H1 (cell line): ENCODE results near the gene CRELD1. TPM values are rescaled to one million over a fixed set of nuclear protein-coding genes. Genes with fewer than 3 reads are reported as not detected.

Experiments used
- CTCF ChIA-PET: fragments of 300-600 bp; sonication (Branson Sonifier 250); formaldehyde crosslinking; loops from one replicate; lab custom pipeline; 2021; ENCODE audit not compliant: partially characterized antibody; lab: Charles Lee
- POLR2A ChIA-PET: fragments of 300-600 bp; sonication (Branson Sonifier 250); formaldehyde crosslinking; loops from one replicate; lab custom pipeline; 2021; ENCODE audit warnings: inconsistent platforms; ENCODE audit not compliant: partially characterized antibody; lab: Charles Lee
- DNase-seq, 2 experiments: peaks; one replicate each; pipeline versions ENCODE4 v3.0.0 to v3.0.0-alpha.2; 2010 to 2022; ENCODE audit warnings: low spot score in 2 of 2, low read depth in 1 of 2, mixed read lengths in 1 of 2
- FAIRE-seq: peaks from 2 replicates; lab custom pipeline; 2011; peaks lifted over from hg19 to GRCh38; lab: Jason Lieb, UNC
- H2AFZ ChIP-seq: 2 replicates; pipeline ENCODE4 v1.8.1; 2012; ENCODE audit warnings: low read length, inconsistent platforms
- H2AK5ac ChIP-seq: 2 replicates; pipeline ENCODE4 v1.6.1; 2013; ENCODE audit warnings: low read depth, low read length
- H2BK120ac ChIP-seq: replicated peaks from 2 replicates; pipeline ENCODE3; 2013; ENCODE audit warnings: low read depth, low read length, inconsistent platforms
- H2BK12ac ChIP-seq: 2 replicates; pipeline ENCODE4 v1.6.1; 2013; ENCODE audit warnings: low read depth, low read length
- H2BK15ac ChIP-seq: 2 replicates; pipeline ENCODE4 v1.6.1; 2013; ENCODE audit warnings: low read length
- H2BK20ac ChIP-seq: 2 replicates; pipeline ENCODE4 v1.6.1; 2013; ENCODE audit warnings: low read length
- H2BK5ac ChIP-seq: 2 replicates; pipeline ENCODE4 v1.6.1; 2013; ENCODE audit warnings: low read depth, low read length
- H3K14ac ChIP-seq: 2 replicates; pipeline ENCODE4 v1.6.1; 2013; ENCODE audit warnings: inconsistent platforms; ENCODE audit not compliant: insufficient read length
- H3K18ac ChIP-seq: 2 replicates; pipeline ENCODE4 v1.6.1; 2013; ENCODE audit warnings: low read length; ENCODE audit errors: extremely low read depth
- H3K23ac ChIP-seq: 2 replicates; pipeline ENCODE4 v1.6.1; 2013; ENCODE audit warnings: inconsistent platforms; ENCODE audit not compliant: insufficient read length
- H3K23me2 ChIP-seq: 2 replicates; pipeline ENCODE4 v1.6.1; 2013; ENCODE audit warnings: low read depth, low read length
- H3K27ac ChIP-seq: 2 replicates; pipeline ENCODE4 v1.6.1; 2011; ENCODE audit warnings: low read depth, low read length, inconsistent platforms
- H3K27me3 ChIP-seq, 4 experiments: replicated peaks in 1 of 4; 1 replicate in 1 of 4; 2 replicates in 3 of 4; pipeline versions ENCODE4 v1.6.1 to v1.8.1; 2011 to 2013; ENCODE audit warnings: low read length in 3 of 4, mild to moderate bottlenecking in 3 of 4, inconsistent platforms in 2 of 4, mixed read lengths in 2 of 4, moderate library complexity in 1 of 4; ENCODE audit not compliant: control insufficient read depth in 3 of 4, insufficient read depth in 3 of 4; ENCODE audit errors: extremely low read depth in 1 of 4
- H3K36me3 ChIP-seq, 4 experiments: 2 replicates each; pipeline versions ENCODE4 v1.6.1 to v1.8.1; 2011 to 2013; ENCODE audit warnings: mild to moderate bottlenecking in 4 of 4, low read length in 3 of 4, moderate library complexity in 2 of 4, control low read depth in 1 of 4, inconsistent platforms in 1 of 4; ENCODE audit not compliant: insufficient read depth in 4 of 4, control insufficient read depth in 2 of 4
- H3K4ac ChIP-seq: replicated peaks from 2 replicates; pipeline ENCODE3; 2013; ENCODE audit warnings: low read length, low read depth, mixed read lengths, inconsistent platforms; ENCODE audit not compliant: insufficient read length
- H3K4me1 ChIP-seq, 4 experiments: replicated peaks in 1 of 4; 1 replicate in 1 of 4; 2 replicates in 3 of 4; pipeline versions ENCODE4 v1.6.1 to v1.8.1; 2011 to 2013; ENCODE audit warnings: low read length in 3 of 4, inconsistent platforms in 2 of 4, mixed read lengths in 1 of 4; ENCODE audit not compliant: insufficient read depth in 4 of 4, control insufficient read depth in 3 of 4
- H3K4me2 ChIP-seq, 2 experiments: 2 replicates each; pipeline versions ENCODE4 v1.6.1 to v1.8.1; 2011 to 2013; ENCODE audit warnings: low read depth in 2 of 2, low read length in 2 of 2, control low read depth in 1 of 2, inconsistent platforms in 1 of 2, mild to moderate bottlenecking in 1 of 2; ENCODE audit not compliant: insufficient read depth in 1 of 2
- H3K4me3 ChIP-seq, 4 experiments: fragments of 200-600, 300-600 bp in 1 of 4; sonication (generic), shearing (Covaris generic), sonication (Bioruptor Twin) in 1 of 4; 2 replicates each; pipeline versions ENCODE4 v1.5.1 to v1.8.1; 2011 to 2016; ENCODE audit warnings: low read length in 4 of 4, low read depth in 3 of 4, control low read depth in 2 of 4, inconsistent platforms in 2 of 4, mild to moderate bottlenecking in 2 of 4, mixed read lengths in 1 of 4, moderate library complexity in 1 of 4; ENCODE audit not compliant: insufficient read depth in 2 of 4; ENCODE audit errors: extremely low read depth in 1 of 4
- H3K56ac ChIP-seq: replicated peaks from 2 replicates; pipeline ENCODE3; 2013; ENCODE audit warnings: low read depth, mild to moderate bottlenecking, mixed read lengths, low read length, inconsistent platforms; ENCODE audit not compliant: insufficient read length
- H3K79me1 ChIP-seq: 2 replicates; pipeline ENCODE4 v1.6.1; 2013; ENCODE audit warnings: low read depth, low read length, control low read depth
- H3K79me2 ChIP-seq, 2 experiments: 2 replicates each; pipeline versions ENCODE4 v1.6.1 to v1.8.1; 2012 to 2013; ENCODE audit warnings: low read length in 2 of 2, mild to moderate bottlenecking in 2 of 2, inconsistent platforms in 1 of 2; ENCODE audit not compliant: insufficient read depth in 2 of 2, control insufficient read depth in 1 of 2
- H3K9ac ChIP-seq, 4 experiments: replicated peaks in 1 of 4; 1 replicate in 1 of 4; 2 replicates in 3 of 4; pipeline versions ENCODE4 v1.6.1 to v1.8.1; 2011 to 2013; ENCODE audit warnings: low read depth in 3 of 4, low read length in 3 of 4, control low read depth in 2 of 4, mild to moderate bottlenecking in 2 of 4, moderate library complexity in 2 of 4, inconsistent platforms in 1 of 4; ENCODE audit errors: extremely low read depth in 1 of 4
- H3K9me3 ChIP-seq, 2 experiments: 2 replicates each; pipeline versions ENCODE4 v1.6.1 to v1.8.1; 2012 to 2013; ENCODE audit warnings: mild to moderate bottlenecking in 2 of 2, moderate library complexity in 2 of 2, control low read depth in 1 of 2, inconsistent platforms in 1 of 2, low read depth in 1 of 2, low read length in 1 of 2, mixed read lengths in 1 of 2; ENCODE audit not compliant: insufficient read depth in 2 of 2
- H4K20me1 ChIP-seq, 2 experiments: replicated peaks in 1 of 2; 2 replicates each; pipeline versions ENCODE3 to v1.8.1; 2011 to 2013; ENCODE audit warnings: inconsistent platforms in 2 of 2, low read length in 2 of 2, mild to moderate bottlenecking in 1 of 2; ENCODE audit not compliant: insufficient read depth in 2 of 2, control insufficient read depth in 1 of 2
- H4K5ac ChIP-seq: 2 replicates; pipeline ENCODE4 v1.6.1; 2013; ENCODE audit warnings: low read length, low read depth, mixed read lengths, inconsistent platforms; ENCODE audit not compliant: insufficient read length
- H4K8ac ChIP-seq: 2 replicates; pipeline ENCODE4 v1.8.0; 2013; ENCODE audit warnings: mild to moderate bottlenecking, moderate library complexity, low read length, inconsistent platforms; ENCODE audit not compliant: insufficient read depth; ENCODE audit errors: extremely low read depth
- H4K91ac ChIP-seq: replicated peaks from 2 replicates; pipeline ENCODE3; 2013; ENCODE audit warnings: low read length, mixed read lengths, inconsistent platforms; ENCODE audit not compliant: insufficient read length
- ATF3 ChIP-seq: IDR thresholded peaks from 2 replicates; pipeline ENCODE4 v1.6.1; 2011; ENCODE audit warnings: low read depth, mild to moderate bottlenecking, low read length; ENCODE audit not compliant: insufficient read depth
- BACH1 ChIP-seq: IDR thresholded peaks from 2 replicates; pipeline ENCODE4 v1.6.1; 2012; ENCODE audit warnings: low read length, improper control_type of control experiment
- BCL11A ChIP-seq, 2 experiments: IDR thresholded peaks; one replicate each; pipeline ENCODE4 v1.6.1; 2011; ENCODE audit warnings: low read depth in 2 of 2, low read length in 2 of 2, mild to moderate bottlenecking in 2 of 2
- CHD1 ChIP-seq: IDR thresholded peaks from 2 replicates; pipeline ENCODE4 v1.6.1; 2012; ENCODE audit warnings: low read depth, low read length, improper control_type of control experiment
- GABPA ChIP-seq: IDR thresholded peaks from 2 replicates; pipeline ENCODE4 v1.6.1; 2011; ENCODE audit warnings: mild to moderate bottlenecking, low read length, moderate library complexity, borderline replicate concordance; ENCODE audit not compliant: insufficient read depth
- GTF2F1 ChIP-seq: IDR thresholded peaks from 2 replicates; pipeline ENCODE4 v1.6.1; 2012; ENCODE audit warnings: low read depth, low read length, improper control_type of control experiment, borderline replicate concordance
- KDM4A ChIP-seq: IDR thresholded peaks from one replicate; pipeline ENCODE4 v1.7.1; 2012; ENCODE audit warnings: low read depth, mild to moderate bottlenecking, moderate library complexity, low read length, inconsistent platforms; ENCODE audit not compliant: severe bottlenecking
- MAFK ChIP-seq: IDR thresholded peaks from 2 replicates; pipeline ENCODE4 v1.6.1; 2012; ENCODE audit warnings: low read depth, mild to moderate bottlenecking, improper control_type of control experiment, low read length
- PHF8 ChIP-seq: fragments of 200-600 bp; sonication (generic); conservative IDR thresholded peaks from 2 replicates; pipeline ENCODE4 v1.7.1; 2012; ENCODE audit warnings: low read depth, mild to moderate bottlenecking, inconsistent platforms, low read length, moderate library complexity
- POLR2A ChIP-seq, 2 experiments: IDR thresholded peaks; 1 replicate in 1 of 2; 2 replicates in 1 of 2; pipeline ENCODE4 v1.6.1; 2011; ENCODE audit warnings: low read depth in 2 of 2, low read length in 2 of 2, mild to moderate bottlenecking in 2 of 2; ENCODE audit errors: control extremely low read depth in 1 of 2
- SAP30 ChIP-seq: fragments of 300-600 bp; sonication (generic); IDR thresholded peaks from 2 replicates; pipeline ENCODE4 v1.7.1; 2012; ENCODE audit warnings: low read length, moderate library complexity, mild to moderate bottlenecking, inconsistent platforms; ENCODE audit not compliant: insufficient read depth, insufficient replicate concordance
- SIRT6 ChIP-seq: IDR thresholded peaks from one replicate; pipeline ENCODE4 v1.7.1; 2012; ENCODE audit warnings: low read length, inconsistent platforms
- SP2 ChIP-seq: IDR thresholded peaks from 2 replicates; pipeline ENCODE4 v1.6.1; 2012; ENCODE audit warnings: mild to moderate bottlenecking, low read length, inconsistent platforms
- SP4 ChIP-seq: IDR thresholded peaks from 2 replicates; pipeline ENCODE4 v1.6.1; 2012; ENCODE audit warnings: low read length, inconsistent platforms
- TAF1 ChIP-seq: IDR thresholded peaks from 2 replicates; pipeline ENCODE4 v1.6.1; 2011; ENCODE audit warnings: mild to moderate bottlenecking, low read depth, low read length
- WGBS, 2 experiments: shearing (Covaris generic) in 1 of 2; methylation state at CpG; one replicate each; pipeline versions ENCODE4 v1.1.6 to v1.1.7; 2013 to 2015; ENCODE audit warnings: low lambda C conversion rate in 2 of 2, mixed read lengths in 2 of 2, inconsistent platforms in 1 of 2, low coverage in 1 of 2, missing lambda C conversion rate in 1 of 2; ENCODE audit not compliant: insufficient replicate concordance in 2 of 2, insufficient coverage in 1 of 2, insufficient read length in 1 of 2; ENCODE audit errors: extremely low coverage in 1 of 2, missing lambda C conversion rate in 1 of 2; 5-methylcytosine and 5-hydroxymethylcytosine counted together
- polyA plus RNA-seq, 7 experiments: library from polyadenylated mRNA; depleted of rRNA in 3 of 7; stranded (reverse) in 5 of 7; unstranded in 2 of 7; fragments of >200 nt in 5 of 7; fragments of 200-250 nt in 2 of 7; gene quantifications; 1 replicate in 5 of 7; 2 replicates in 1 of 7; 4 replicates in 1 of 7; pipeline versions ENCODE4 v1.2.1 to v1.2.3, GENCODE V29; 2011 to 2013; ENCODE audit warnings: missing spikeins in 2 of 7, mixed read lengths in 2 of 7
- total RNA-seq: library from RNA; stranded (reverse); fragmentation: NEBNext Ultra II Directional; extraction: Animal tissue kit (Norgen Biotek cat#: 25700); gene quantifications from 2 replicates; pipeline ENCODE4 v1.2.1, GENCODE V29; 2021

The CRELD1 gene
- total and polyA plus RNA-seq, 2 of the 8 experiments (the other 6 are each of a cell fraction or from before 2014, with no cell fraction given): 12.9 to 15.1 TPM

GRCh38 chr3:9887480-9887879 is 46.2 kb upstream of the CRELD1 start:
- Histone ChIP-seq H2BK5ac (no peak overlapping the region), H2BK120ac (no peak overlapping the region), H3K27ac (no peak overlapping the region), H3K9ac (no peak overlapping the region), H3K18ac (no peak overlapping the region), H3K14ac (no peak overlapping the region), H3K79me2 (peaks cover 0 to 14% of the 10 kb centered on the region in 2 experiments; a peak in 2 of 4 replicates), H3K4ac (no peak overlapping the region), H3K9me3 (no peaks in the 10 kb centered on the region), H3K4me1 (peaks cover 0 to 2% (median 0%) of the 10 kb centered on the region in 4 experiments; a peak in 1 of 7 replicates), H3K23ac (no peak overlapping the region), H2BK12ac (no peak overlapping the region), H2BK15ac (no peak overlapping the region), H4K91ac (no peak overlapping the region), H2BK20ac (no peak overlapping the region), H3K4me3 (no peak overlapping the region), H2AFZ (no peak overlapping the region), H2AK5ac (no peak overlapping the region), H3K79me1 (no peaks in the 10 kb centered on the region), H3K23me2 (0 out of 2 replicates have a peak, but pooled peaks cover 2% of the 10 kb centered on the region), H3K36me3 (peaks cover 0 to 3% (median 0%) of the 10 kb centered on the region in 4 experiments; a peak in 1 of 8 replicates), H4K8ac (no peak overlapping the region), H3K56ac (no peak overlapping the region), H4K5ac (no peak overlapping the region), H3K4me2 (no peak overlapping the region), H3K27me3 (no peaks in the 10 kb centered on the region), H4K20me1 (peaks cover 1 to 4% of the 10 kb centered on the region in 2 experiments)
- WGBS, 2 experiments: 83% methylated on average over 5 of the region's 5 CpGs; no CpG with 5 or more reads in 1 of the 2 experiments
- DNase-seq (no peak), FAIRE-seq (no peak)
- ChIA-PET POLR2A (no interaction called here), CTCF (interaction anchor here (1.2 to 1.5 kb wide), 2 partner anchors 45 to 59 kb away, joined by 3 to 4 read pairs; no protein-coding TSS in a partner anchor)
- TF ChIP-seq SIRT6 (no peak), GABPA (no peak), CHD1 (no peak), BCL11A (IDR thresholded peaks at IDR 0.05; ENCODE audit: low read depth in 2 of 2, low read length in 2 of 2) (no peak), MAFK (no peak), GTF2F1 (no peak), KDM4A (no peak), BACH1 (no peak), SP2 (no peak), ATF3 (no peak), TAF1 (no peak), SP4 (no peak), SAP30 (no peak), PHF8 (no peak), POLR2A (IDR thresholded peaks at IDR 0.05; ENCODE audit: control extremely low read depth in 1 of 2, low read depth in 2 of 2, low read length in 2 of 2) (no peak)
